ENCODE data around the gene RPLP2.
A peak's percentile ranks its signal among the peaks of the same experiment; 100 is the strongest.

Gene RPLP2

DNA sequence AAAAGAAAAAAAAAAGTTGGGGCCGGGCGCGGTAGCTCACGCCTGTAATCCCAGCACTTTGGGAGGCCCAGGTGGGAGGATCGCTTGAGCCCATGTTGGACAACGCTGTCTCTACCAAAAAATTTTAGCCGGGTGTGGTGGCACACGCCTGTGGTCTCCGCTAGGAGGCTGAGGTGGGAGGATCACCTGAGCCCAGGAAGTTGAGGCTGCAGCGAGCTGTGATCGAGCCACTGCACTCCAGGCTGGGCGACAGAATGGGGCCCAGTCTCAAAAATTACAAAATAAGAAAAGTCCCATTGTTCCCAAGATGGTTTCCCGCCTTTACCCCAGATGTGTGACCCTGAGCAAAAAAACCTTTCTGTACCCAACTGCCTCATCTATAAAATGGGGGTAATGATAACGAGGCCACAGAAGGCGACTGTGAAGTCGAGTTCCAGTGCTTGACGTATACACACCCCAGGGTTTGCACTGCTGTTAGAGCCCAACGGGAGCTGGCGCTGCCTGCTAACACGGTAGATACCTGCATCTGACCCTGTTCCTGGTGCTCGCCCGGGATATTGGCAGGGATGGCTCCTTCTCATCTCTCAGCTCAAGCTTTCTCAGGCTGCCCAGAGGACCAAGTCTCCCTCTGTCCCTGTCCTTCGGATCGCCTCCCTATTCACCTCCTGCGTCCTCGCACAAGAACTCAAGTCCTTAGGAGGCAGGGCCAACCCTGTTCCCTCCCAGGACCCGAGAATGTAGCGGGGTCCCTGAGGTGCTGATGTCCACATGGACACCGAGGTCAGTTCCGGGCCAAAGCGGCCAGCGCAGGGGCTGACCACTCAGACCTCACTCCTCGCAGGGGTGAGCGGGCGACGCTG is 1.1 kb upstream of the RPLP2 start:
- DNase-seq = peak; percentile 78

DNA sequence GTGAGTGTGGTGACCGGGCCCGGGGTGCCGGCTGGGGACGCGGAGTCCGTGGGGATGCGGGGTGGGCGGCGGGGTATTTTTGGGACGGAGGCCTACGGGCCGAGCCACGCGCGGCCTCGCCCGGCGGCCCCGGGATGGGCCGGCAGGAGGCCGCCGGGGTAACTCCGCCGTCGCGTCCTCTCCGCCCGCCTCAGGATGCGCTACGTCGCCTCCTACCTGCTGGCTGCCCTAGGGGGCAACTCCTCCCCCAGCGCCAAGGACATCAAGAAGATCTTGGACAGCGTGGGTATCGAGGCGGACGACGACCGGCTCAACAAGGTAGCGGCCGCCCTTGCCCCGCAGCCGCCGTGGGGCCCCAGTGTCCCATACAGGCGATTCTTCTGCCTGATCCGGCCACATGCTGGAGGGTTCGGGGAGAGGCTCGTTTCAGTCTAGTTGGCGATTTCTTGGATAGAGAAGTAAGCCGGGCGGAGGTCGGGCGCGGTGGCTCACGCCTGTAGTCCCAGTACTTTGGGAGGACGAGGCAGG is 337 bp downstream of the RPLP2 start:
- no peak for DNase-seq

DNA sequence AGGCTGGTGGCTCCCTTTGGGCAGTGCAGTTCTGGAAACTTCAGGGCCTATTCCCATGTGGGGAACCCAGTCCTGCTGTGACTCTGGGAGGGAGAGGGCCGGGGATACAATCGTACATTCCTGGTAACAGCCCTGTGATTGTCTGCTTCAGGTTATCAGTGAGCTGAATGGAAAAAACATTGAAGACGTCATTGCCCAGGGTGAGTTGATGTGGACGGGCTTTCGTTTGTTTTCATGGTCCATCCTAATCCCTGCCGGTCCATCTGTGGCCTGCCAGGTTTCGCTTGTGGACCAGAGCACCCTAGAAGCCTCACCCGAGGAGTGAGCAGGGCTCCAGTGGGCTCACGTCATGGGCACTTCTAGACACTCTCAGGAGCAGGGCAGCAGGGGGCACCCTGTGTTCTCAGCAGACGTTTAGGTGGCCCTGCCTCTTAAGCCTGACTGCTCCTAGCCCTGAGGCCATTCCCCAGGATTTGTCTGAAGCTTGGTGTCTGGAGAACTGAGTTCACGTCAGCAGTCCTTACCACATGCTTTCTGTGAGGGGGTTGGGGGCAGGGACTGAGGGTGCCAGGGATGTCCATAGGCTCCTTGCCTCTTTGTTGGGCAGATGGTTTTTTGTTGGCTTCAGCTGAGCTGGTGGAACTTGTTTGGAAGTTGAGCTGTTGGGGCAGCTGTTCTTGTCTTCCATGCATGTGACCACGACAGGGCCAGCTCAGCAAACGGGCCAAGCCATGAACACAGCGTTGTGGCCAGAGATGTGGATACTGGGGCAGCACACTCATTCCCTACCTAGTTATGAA is 1.9 kb downstream of the RPLP2 start:
- DNase-seq = no peak

DNA sequence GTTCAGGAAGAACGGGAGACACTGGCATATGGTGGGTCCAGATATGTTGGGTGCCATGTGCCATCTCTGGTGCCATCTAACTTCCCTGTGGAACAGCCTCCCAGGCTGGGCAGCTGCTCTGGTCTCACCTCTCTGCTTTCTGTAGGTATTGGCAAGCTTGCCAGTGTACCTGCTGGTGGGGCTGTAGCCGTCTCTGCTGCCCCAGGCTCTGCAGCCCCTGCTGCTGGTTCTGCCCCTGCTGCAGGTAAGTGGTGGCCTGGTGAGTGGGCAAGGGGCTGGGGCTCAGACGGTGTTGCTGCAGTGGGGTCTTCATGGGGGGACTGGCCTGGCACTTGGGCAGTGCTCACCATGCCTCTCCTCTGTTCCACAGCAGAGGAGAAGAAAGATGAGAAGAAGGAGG is 2.6 kb downstream of the RPLP2 start:
- DNase-seq = no peak

DNA sequence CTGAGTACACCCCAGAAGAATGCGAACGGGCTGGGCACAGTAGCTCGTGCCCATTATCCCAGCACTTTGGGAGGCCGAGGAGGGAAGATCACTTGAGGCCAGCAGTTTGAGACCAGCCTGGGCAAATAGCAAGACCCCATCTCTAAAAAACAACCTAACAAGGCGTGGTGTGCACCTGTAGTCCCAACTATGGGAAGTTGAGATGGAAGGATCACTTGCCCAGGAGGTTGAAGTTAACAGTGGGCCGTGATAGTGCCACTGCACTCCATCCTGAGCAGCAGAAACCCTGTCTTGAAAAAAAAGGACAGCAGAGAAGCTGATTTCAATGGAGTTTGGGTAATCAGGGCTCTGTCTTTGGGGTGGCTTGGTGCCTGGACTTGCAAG is 3.3 kb downstream of the RPLP2 start:
- DNase-seq = no peak

DNA sequence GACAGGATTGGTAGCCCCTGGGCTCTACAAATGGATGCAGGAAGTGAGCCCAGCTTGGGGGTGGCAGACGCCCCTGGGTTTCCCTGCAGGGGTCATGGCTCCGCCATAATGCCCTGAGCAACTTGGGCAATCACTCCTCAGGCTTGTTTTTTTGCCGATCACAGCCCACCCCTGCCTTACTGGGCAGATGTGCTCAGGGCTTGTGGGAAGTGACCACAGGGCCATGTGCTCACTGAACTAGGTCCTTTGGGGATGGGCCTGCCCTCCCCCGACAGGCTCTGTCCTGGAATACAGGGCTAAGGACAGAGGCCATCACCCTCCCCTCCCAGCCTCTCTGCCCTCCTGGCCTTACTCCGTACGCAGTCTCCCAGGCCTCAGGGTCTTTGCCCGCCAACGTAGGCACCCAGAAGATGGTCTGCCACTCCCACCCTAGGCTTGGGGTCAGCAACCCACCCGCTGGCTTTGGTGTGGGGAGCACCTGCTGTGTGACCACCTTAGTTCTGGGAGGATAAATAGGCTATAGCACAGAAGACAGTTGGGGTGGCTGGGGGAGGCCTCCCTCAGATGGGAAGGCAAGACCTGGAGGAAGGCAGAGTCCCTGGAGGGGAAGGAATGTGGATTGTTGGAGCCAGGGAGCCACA is 3.8 kb downstream of the RPLP2 start:
- DNase-seq = no peak

DNA sequence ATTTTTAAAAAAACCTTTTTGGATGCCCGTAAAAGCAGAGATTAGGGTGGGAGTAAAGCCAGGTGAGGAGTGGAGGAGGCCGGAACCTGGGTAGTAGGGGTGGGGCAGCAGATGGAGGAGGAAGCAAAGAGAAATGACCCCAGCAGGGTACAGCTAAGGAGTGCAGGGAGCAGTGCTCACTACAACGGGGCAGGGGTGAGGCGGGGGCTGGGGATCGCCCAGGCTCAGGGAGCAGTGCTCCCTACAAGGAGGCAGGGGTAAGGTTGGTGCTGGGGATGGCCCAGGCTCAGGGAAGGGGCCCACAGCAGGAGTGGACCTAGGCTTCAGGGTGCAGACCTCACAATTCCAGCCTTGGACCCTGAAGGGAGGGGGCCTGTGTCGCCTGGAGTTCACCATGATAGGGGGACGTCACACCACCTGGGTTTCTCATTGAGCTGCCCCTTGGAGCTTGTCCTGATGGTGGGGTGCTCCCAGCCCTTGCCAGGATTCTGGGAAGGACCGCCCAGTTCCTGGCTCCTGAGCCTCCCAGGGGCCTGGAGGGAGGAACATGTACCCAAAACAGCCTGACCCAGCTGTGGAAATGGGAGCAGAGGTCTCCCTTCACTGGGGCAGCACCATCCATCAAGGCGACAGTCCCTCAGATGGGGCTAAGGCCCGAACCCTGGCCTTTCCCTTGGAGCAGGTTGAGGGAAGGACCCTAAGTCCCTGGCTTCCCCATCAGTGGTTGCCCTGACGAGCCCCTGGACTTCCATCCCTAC is 6.1 kb downstream of the RPLP2 start:
- no peak for DNase-seq

DNA sequence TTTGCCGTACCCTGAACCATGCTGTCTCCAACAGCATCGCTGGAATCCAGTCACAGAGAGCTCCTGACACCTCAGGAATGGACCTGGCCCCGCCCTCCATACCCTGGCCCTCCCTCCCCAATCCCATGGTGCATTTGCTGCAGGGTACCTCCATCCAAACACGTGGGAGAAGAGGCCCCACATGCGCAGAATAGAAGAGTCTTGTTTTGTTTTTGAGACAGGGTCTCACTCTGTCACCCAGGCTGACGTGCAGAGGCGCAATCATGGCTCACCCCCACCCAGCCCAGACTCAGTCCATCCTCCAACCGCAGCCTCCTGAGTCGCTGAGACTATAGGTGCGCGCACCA is 6.6 kb downstream of the RPLP2 start:
- no peak for DNase-seq

DNA sequence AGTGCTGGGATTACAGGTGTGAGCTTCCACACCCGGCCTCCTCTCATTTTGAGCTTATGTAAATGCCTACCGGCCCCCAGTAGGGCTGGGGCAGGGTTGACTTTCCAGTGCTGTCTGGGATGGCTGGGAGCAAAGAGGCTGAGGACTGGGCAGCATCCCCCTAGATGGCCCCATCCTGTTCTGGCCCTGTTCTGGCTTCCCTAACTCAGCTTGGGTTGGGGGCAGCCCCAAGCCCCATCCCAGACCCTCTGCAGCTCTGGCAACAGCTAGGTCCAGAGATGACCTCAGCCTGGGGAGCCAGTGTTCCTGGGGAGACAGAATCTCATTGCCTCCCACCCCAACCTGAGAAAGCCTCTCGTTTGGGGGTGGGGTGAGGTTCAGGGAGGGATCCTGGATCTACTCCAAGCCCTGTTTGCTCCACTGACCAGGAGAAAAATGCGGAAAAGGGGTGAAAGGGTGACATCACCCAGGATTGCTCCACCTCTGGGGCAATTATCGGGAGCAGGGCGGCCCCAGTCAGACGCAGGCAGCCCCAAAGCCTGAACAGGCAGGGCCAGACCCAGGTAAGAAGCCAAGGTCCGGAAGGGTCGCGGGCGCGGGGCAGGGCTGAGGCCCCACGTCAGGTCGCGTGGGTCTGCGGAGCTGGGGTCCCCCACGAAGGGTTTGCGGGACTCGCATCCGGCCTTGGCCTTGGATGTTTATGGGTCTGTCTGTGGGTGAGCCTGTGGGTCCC is 8.8 kb downstream of the RPLP2 start, which contains the start of gene PNPLA2:
PNPLA2 (plus strand) TSS at position 519 of the 733 bp plus-strand sequence. CDS start 805 bp downstream, outside the sequence.
- DNase-seq = no peak

DNA sequence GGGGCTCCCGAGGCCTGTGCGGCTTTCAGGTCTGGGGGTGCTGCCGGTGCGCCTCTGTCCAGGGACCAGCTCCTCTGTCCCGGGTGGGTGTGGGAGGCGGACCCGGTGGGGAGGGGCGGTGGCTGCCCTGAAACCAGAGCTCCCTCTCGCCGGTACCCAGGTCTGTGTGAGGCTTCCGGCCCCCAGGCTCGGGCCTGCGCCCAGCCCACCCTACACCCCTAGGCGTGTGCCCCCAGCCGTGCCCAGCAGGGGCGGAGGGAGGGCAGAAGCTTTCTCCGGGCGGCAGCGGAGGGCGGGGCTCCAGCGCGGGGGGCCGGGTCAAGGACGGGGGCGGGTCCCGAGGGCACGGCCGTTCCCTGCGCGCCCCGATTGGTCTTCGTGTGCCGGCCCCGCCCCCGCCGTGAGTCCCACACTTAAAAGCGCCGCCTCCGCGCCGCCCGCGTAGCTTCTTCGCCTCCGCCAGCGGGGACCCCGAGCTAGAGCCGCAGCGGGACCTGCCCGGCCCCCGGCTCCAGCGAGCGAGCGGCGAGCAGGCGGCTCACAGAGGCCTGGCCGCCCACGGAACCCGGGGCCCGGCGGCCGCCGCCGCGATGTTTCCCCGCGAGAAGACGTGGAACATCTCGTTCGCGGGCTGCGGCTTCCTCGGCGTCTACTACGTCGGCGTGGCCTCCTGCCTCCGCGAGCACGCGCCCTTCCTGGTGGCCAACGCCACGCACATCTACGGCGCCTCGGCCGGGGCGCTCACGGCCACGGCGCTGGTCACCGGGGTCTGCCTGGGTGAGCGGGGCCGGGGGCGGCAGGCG is 9.6 kb downstream of the RPLP2 start:
- DNase-seq = peak; percentile 91

DNA sequence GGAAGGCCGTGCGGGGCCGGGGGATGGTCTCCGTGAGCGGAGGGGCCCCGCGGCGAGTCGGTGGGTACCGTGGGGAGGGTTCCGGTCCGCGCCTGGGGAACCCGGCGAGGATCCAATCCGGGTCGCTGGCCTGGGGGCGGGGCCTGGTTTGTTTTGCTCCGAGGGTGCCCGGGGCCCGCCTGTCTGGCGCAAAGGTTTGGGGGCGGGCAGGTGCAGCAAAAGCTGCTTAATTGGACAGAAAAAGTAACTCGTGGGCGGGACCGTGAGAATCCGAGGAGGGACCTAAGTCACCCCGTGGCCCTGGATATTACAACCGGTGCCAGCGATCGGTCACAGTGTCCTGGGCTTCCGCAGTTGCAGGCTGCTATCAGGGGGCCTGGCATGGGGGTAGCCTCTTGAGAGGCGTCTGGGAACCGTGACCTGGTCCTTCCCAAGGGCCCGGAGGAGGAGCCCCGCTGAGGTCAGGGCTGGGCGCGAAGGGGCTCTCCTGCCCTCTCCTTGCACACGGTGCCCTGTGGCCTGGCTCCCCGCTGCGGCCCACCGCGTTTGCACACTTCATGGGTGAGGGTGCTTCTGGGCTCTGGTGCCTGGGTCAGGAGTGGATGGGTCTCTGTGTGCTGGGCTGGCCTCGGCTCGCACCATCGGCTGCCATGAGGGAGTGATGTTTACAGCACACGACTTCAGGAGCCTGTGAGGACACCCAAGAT is 10.3 kb downstream of the RPLP2 start:
- DNase-seq = peak; percentile 93

DNA sequence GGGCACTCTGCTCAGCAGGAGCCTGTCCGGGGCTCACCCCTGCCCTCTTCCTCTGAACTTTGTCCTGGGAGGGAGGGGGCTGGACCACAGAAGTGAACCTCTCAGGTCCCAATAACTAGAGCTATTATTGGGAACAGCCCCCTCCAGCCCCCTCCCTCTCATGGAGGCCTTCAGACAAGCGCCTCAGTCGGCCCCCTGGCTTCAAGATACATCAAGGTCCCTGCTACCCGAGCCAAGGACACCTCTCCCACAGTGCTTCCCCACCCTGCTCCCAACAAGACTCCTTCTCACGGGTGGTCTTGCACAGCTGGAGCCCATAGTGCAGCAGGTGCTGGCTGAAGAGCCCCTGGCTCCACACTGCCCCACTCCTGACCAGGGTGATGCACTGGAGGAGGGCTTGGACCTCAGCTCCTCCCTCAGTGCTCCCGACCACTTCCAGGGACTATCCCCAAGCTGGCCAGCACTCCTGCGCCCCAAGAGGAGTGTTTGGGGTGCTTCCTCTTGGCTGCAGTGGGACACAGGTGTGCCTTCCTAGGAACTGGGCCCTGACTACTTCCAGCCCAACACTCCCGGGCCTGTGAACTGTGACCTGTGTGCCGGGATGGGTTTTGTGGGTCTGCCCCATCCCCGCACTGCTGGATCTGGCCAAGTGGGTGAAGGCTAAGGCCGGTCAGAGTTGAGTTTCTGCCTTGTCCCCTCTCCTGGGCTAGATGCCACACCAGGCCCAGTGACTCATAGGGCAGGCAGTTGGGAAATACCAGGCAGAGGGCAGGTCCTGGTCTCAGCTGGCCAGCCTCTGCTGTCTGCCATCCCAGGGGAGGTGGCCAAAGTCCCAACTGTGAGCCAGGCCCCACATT is 11.1 kb downstream of the RPLP2 start:
- DNase-seq = no peak

DNA sequence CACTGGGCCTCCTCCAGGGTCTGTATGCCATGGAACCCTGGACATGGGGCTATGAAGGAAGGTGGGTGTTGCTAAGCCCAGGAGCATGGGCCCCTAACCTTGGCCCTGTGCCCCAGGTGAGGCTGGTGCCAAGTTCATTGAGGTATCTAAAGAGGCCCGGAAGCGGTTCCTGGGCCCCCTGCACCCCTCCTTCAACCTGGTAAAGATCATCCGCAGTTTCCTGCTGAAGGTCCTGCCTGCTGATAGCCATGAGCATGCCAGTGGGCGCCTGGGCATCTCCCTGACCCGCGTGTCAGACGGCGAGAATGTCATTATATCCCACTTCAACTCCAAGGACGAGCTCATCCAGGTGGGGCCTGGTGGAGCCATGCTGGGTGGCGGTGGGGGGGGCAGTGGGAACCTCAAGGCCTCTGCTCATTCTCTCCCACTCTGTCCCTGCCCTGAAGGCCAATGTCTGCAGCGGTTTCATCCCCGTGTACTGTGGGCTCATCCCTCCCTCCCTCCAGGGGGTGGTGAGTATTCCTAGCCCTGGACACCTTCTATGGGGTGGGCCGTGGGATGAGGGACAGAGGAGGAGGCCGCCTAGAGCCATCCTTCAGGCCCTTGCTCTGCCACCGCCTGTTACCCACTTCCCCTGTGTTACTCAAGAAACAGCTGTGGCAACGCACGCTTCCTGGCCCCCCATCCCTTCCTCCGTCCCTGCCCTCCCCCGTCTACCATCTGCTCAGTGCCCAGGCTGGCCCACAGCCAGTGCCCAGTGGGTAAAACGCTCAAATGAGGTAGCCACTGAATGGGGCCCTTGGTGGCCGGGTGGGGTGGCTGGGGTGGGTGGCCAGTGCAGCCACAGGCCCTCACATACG is 12.0 kb downstream of the RPLP2 start:
- DNase-seq = no peak

DNA sequence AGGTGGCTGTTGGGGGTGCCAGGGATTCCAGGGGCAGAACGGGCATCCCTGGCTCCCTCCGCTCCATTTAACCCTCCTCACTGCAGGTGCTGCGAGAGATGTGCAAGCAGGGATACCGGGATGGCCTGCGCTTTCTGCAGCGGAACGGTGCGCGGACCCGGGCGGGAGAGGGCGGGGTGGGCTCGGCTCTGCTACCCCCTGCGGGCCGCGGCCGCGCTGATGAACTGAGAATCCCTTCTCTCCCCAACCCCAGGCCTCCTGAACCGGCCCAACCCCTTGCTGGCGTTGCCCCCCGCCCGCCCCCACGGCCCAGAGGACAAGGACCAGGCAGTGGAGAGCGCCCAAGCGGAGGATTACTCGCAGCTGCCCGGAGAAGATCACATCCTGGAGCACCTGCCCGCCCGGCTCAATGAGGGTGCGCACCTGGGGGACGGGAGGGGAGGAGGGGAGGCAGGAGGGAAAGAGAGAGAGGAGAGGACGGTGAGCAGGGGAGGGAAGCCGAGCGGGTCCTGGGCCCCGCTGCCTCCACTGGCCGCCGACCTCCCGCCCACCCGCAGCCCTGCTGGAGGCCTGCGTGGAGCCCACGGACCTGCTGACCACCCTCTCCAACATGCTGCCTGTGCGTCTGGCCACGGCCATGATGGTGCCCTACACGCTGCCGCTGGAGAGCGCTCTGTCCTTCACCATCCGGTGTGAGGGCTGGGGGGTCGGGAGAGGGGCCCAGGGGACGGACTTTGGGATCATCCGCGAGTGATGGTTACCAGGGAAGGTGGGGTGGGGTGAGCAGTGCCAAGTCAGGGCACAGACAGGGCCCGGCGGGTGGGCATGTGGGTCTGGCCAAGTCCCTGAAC is 13.9 kb downstream of the RPLP2 start:
- no peak for DNase-seq

DNA sequence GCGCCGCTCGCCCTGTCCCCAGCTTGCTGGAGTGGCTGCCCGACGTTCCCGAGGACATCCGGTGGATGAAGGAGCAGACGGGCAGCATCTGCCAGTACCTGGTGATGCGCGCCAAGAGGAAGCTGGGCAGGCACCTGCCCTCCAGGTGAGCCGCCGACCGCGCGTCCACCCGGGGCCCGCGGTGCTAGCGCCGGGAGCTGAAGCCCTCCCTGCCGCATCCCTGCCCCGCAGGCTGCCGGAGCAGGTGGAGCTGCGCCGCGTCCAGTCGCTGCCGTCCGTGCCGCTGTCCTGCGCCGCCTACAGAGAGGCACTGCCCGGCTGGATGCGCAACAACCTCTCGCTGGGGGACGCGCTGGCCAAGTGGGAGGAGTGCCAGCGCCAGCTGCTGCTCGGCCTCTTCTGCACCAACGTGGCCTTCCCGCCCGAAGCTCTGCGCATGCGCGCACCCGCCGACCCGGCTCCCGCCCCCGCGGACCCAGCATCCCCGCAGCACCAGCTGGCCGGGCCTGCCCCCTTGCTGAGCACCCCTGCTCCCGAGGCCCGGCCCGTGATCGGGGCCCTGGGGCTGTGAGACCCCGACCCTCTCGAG is 14.6 kb downstream of the RPLP2 start:
- no peak for DNase-seq

DNA sequence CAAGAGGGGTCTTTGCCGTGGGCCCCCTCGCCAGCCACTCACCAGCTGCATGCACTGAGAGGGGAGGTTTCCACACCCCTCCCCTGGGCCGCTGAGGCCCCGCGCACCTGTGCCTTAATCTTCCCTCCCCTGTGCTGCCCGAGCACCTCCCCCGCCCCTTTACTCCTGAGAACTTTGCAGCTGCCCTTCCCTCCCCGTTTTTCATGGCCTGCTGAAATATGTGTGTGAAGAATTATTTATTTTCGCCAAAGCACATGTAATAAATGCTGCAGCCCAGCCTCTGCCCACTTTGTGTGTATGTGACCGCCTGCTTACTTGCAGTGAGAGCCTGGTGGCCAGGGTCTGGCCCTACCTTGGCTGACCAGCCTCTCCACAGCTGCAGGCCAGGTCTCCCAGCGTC is 15.2 kb downstream of the RPLP2 start:
- no peak for DNase-seq

All from activated CD4-positive, alpha-beta T cell treated with anti-CD3 and anti-CD28 coated beads, Interleukin-2, amount 50 U/mL, for 16 hours (primary cell).